Endothelial cell of umbilical vein (primary cell): ENCODE data around the gene SOCS4. TPM values are rescaled to one million over a fixed set of nuclear protein-coding genes. Genes with fewer than 3 reads are reported as not detected.
"Not testable (repeated sequence)": the region's sequence is repeated elsewhere in the genome, so short reads cannot be mapped to it uniquely, and the experiment has no call there.

Source experiments
- BruUV-seq: library from RNA; stranded (reverse); fragments of 400-500 nt; replicated peaks from 2 replicates; lab custom pipeline; 2021; lab: Mats Ljungman, UMichigan
- CTCF ChIA-PET: fragments of 300-600, 350-600 bp; sonication (Branson Sonifier 250); formaldehyde crosslinking; loops from one replicate; lab custom pipeline; 2021; ENCODE audit warnings: antibody characterized with exemption, inconsistent platforms; lab: Charles Lee
- POLR2A ChIA-PET: fragments of 300-600, 350-600 bp; sonication (Branson Sonifier 250); formaldehyde crosslinking; loops from one replicate; lab custom pipeline; 2021; ENCODE audit warnings: antibody characterized with exemption, inconsistent platforms; lab: Charles Lee
- DNase-seq: peaks from one replicate; pipeline ENCODE4 v3.0.0-alpha.2; 2011; ENCODE audit warnings: low read depth, low spot score
- FAIRE-seq: peaks from 2 replicates; lab custom pipeline; 2011; peaks lifted over from hg19 to GRCh38; lab: Jason Lieb, UNC
- H2AFZ ChIP-seq: 2 replicates; pipeline ENCODE4 v1.6.0; 2012; ENCODE audit warnings: low read depth, low read length, control low read depth, inconsistent platforms
- H3K27ac ChIP-seq: 2 replicates; pipeline ENCODE4 v1.5.1; 2011; ENCODE audit warnings: low read depth, mild to moderate bottlenecking, control low read depth, low read length, moderate library complexity; ENCODE audit not compliant: insufficient read depth
- H3K27me3 ChIP-seq, 2 experiments: 2 replicates each; pipeline versions ENCODE4 v1.6.0 to v1.6.1; 2011; ENCODE audit warnings: low read length in 2 of 2, mixed read lengths in 1 of 2; ENCODE audit not compliant: control insufficient read depth in 2 of 2, insufficient read depth in 2 of 2
- H3K36me3 ChIP-seq, 2 experiments: 2 replicates in 1 of 2; 3 replicates in 1 of 2; pipeline ENCODE4 v1.5.1; 2011; ENCODE audit warnings: low read length in 2 of 2, mild to moderate bottlenecking in 1 of 2, moderate library complexity in 1 of 2; ENCODE audit not compliant: control insufficient read depth in 2 of 2, insufficient read depth in 2 of 2; ENCODE audit errors: extremely low read depth in 1 of 2
- H3K4me1 ChIP-seq: 3 replicates; pipeline ENCODE4 v1.5.1; 2011; ENCODE audit warnings: mild to moderate bottlenecking, low read length; ENCODE audit not compliant: control insufficient read depth, insufficient read depth; ENCODE audit errors: extremely low read depth
- H3K4me2 ChIP-seq: 2 replicates; pipeline ENCODE4 v1.6.1; 2011; ENCODE audit warnings: low read length, control low read depth, mixed read lengths; ENCODE audit not compliant: insufficient read depth
- H3K4me3 ChIP-seq, 3 experiments: fragments of 200-600 bp in 1 of 3; sonication (generic), shearing (Covaris generic) in 1 of 3; replicated peaks in 1 of 3; 2 replicates each; pipeline ENCODE4 v1.5.1; 2011 to 2016; ENCODE audit warnings: control low read depth in 3 of 3, low read length in 3 of 3, mild to moderate bottlenecking in 2 of 3, inconsistent platforms in 1 of 3, low read depth in 1 of 3, moderate library complexity in 1 of 3; ENCODE audit not compliant: insufficient read depth in 1 of 3
- H3K79me2 ChIP-seq: 2 replicates; pipeline ENCODE4 v1.6.0; 2012; ENCODE audit warnings: low read length, inconsistent platforms; ENCODE audit not compliant: control insufficient read depth, insufficient read depth
- H3K9ac ChIP-seq: replicated peaks from 2 replicates; pipeline ENCODE3; 2011; ENCODE audit warnings: low read length, control low read depth; ENCODE audit not compliant: insufficient read depth; ENCODE audit errors: extremely low read depth
- H3K9me1 ChIP-seq: replicated peaks from 3 replicates; pipeline ENCODE4 v1.6.0; 2011; ENCODE audit warnings: mild to moderate bottlenecking, low read length; ENCODE audit not compliant: control insufficient read depth, insufficient read depth; ENCODE audit errors: extremely low read depth
- H3K9me3 ChIP-seq: replicated peaks from 2 replicates; pipeline ENCODE4 v1.5.1; 2012; ENCODE audit warnings: low read length, inconsistent platforms; ENCODE audit not compliant: control insufficient read depth, insufficient read depth
- H4K20me1 ChIP-seq: replicated peaks from 2 replicates; pipeline ENCODE3; 2011; ENCODE audit warnings: mild to moderate bottlenecking, low read length; ENCODE audit not compliant: control insufficient read depth, insufficient read depth; ENCODE audit errors: extremely low read depth
- CTCF ChIP-seq, 2 donors: IDR thresholded peaks; 1 replicate in 1 of 2; 2 replicates in 1 of 2; pipeline ENCODE4 v1.5.1; 2011; ENCODE audit warnings: low read length in 2 of 2, mild to moderate bottlenecking in 2 of 2, moderate library complexity in 2 of 2, control low read depth in 1 of 2, inconsistent platforms in 1 of 2, low read depth in 1 of 2; ENCODE audit not compliant: insufficient read depth in 1 of 2; ENCODE audit errors: extremely low read depth in 1 of 2
- EZH2 ChIP-seq: IDR thresholded peaks from 2 replicates; pipeline ENCODE4 v1.6.1; 2012; ENCODE audit warnings: borderline replicate concordance, low read depth, mild to moderate bottlenecking, moderate library complexity, low read length, inconsistent platforms; ENCODE audit not compliant: severe bottlenecking
- FOS ChIP-seq: IDR thresholded peaks from 2 replicates; pipeline ENCODE4 v1.6.1; 2011; ENCODE audit warnings: mild to moderate bottlenecking, low read length, moderate library complexity, borderline replicate concordance; ENCODE audit not compliant: insufficient read depth
- GATA2 ChIP-seq: IDR thresholded peaks from 2 replicates; pipeline ENCODE4 v1.7.0; 2011; ENCODE audit warnings: low read depth, mild to moderate bottlenecking, moderate library complexity, mixed read lengths, low read length; ENCODE audit not compliant: insufficient read length, insufficient read depth
- JUN ChIP-seq: IDR thresholded peaks from 2 replicates; pipeline ENCODE4 v1.6.1; 2011; ENCODE audit warnings: borderline replicate concordance, low read depth; ENCODE audit not compliant: insufficient read length, insufficient read depth
- MAX ChIP-seq: IDR thresholded peaks from 2 replicates; pipeline ENCODE4 v1.6.1; 2011; ENCODE audit not compliant: insufficient read depth, insufficient read length
- MYC ChIP-seq: IDR thresholded peaks from one replicate; pipeline ENCODE4 v1.6.1; 2011; ENCODE audit warnings: mild to moderate bottlenecking, low read depth, low read length
- POLR2A ChIP-seq: IDR thresholded peaks from 2 replicates; pipeline ENCODE4 v1.6.1; 2012; ENCODE audit warnings: low read depth, mild to moderate bottlenecking, control low read depth, low read length
- POLR2AphosphoS5 ChIP-seq: IDR thresholded peaks from 2 replicates; pipeline ENCODE4 v1.6.1; 2012; ENCODE audit warnings: low read depth, mild to moderate bottlenecking, control low read depth, low read length, moderate library complexity; ENCODE audit not compliant: insufficient read depth
- dilution Hi-C: fragments of 300-500 bp; cut with MboI; formaldehyde crosslinking; loops from one replicate; pipeline ENCODE4 v1.15.0; 2019; ENCODE audit warnings: low sequenced_read_pairs; ENCODE audit not compliant: extremely low pct_ligation_motif_present
- intact Hi-C: fragments of 100-400 bp; cut with micrococcal nuclease; formaldehyde crosslinking; loops from one replicate; pipeline ENCODE4 v1.10.0; 2022
- polyA plus RNA-seq, 4 experiments: library from polyadenylated mRNA; depleted of rRNA in 3 of 4; stranded (reverse) in 3 of 4; unstranded in 1 of 4; fragments of >200 nt; gene quantifications; 2 replicates each; pipeline versions ENCODE4 v1.2.1 to v1.2.3, GENCODE V29; 2011 to 2012; ENCODE audit warnings: missing spikeins in 1 of 4
- total RNA-seq: library from RNA; stranded (reverse); gene quantifications from 2 replicates; pipeline ENCODE4 v1.2.3, GENCODE V29; 2021

Gene SOCS4
- total and polyA plus RNA-seq, 2 donors (not counting 3 experiments of a cell fraction or from before 2014, with no cell fraction given) = 6.4 to 26.7 TPM

- no peak for TF ChIP-seq POLR2AphosphoS5
- TF ChIP-seq CTCF (IDR thresholded peaks at IDR 0.05; ENCODE audit: extremely low read depth in 1 of 2, insufficient read depth in 1 of 2, low read depth in 1 of 2, low read length in 2 of 2) = no peak
- TF ChIP-seq FOS = no peak
- TF ChIP-seq MAX = no peak
- no peak for TF ChIP-seq POLR2A
- TF ChIP-seq JUN = no peak
- TF ChIP-seq MYC = no peak
- no peak for TF ChIP-seq EZH2
- TF ChIP-seq GATA2 = no peak
- no peaks in the 10 kb centered on the region for H3K9me3 ChIP-seq
- no peak overlapping the region for H3K4me3 ChIP-seq
- no peak overlapping the region for H3K4me2 ChIP-seq
- H3K27me3 ChIP-seq = no peaks in the 10 kb centered on the region
- FAIRE-seq = no peak
- H3K36me3 ChIP-seq = peaks cover 7 to 23% of the 10 kb centered on the region in 2 experiments
- DNase-seq = no peak
- no peak overlapping the region for H2AFZ ChIP-seq
- H3K4me1 ChIP-seq = no peaks in the 10 kb centered on the region
- H4K20me1 ChIP-seq = peaks cover 7% of the 10 kb centered on the region
- dilution Hi-C loops = no loop called here
- H3K9me1 ChIP-seq = no peaks in the 10 kb centered on the region
- POLR2A ChIA-PET = no interaction called here
- intact Hi-C loops = no loop called here
- TSS peak; percentile 26 for BruUV-seq
- H3K9ac ChIP-seq = no peak overlapping the region
- CTCF ChIA-PET = interaction anchor here (1.5 to 3.3 kb wide), 2 partner anchors 10 to 11 kb away, joined by 5 to 14 read pairs; partner anchors contain the start of gene MAPK1IP1L
- H3K79me2 ChIP-seq = peaks cover 44% of the 10 kb centered on the region
- no peak overlapping the region for H3K27ac ChIP-seq
Observed at GRCh38 chr14:55062517-55063351, 35.7 kb downstream of the SOCS4 start.

- ChIA-PET POLR2A (interaction anchor here (1.0 kb wide), 1 partner anchor 14 kb away, joined by 3 read pairs; the partner anchor contains the start of gene MAPK1IP1L), CTCF (interaction anchor here (1.8 kb wide), 1 partner anchor 14 kb away, joined by 8 read pairs; the partner anchor contains the start of gene MAPK1IP1L)
- peaks cover 7 to 20% of the 10 kb centered on the region in 2 experiments for H3K36me3 ChIP-seq
- H4K20me1 ChIP-seq, intact Hi-C loops, H2AFZ ChIP-seq, H3K27me3 ChIP-seq, H3K9me1 ChIP-seq, H3K4me1 ChIP-seq, H3K4me3 ChIP-seq, H3K9ac ChIP-seq, FAIRE-seq, H3K27ac ChIP-seq, dilution Hi-C loops, H3K4me2 ChIP-seq, DNase-seq, H3K9me3 ChIP-seq: not testable (repeated sequence)
- BruUV-seq = TSS peak; percentile 3
- peaks cover 24% of the 10 kb centered on the region for H3K79me2 ChIP-seq
Observed at GRCh38 chr14:55064896-55065295, 37.9 kb downstream of the SOCS4 start.
